ENCODE data around the gene LRRC28.

Gene LRRC28

GRCh38 chr15:99403597-99403996, 152.3 kb downstream of the LRRC28 start:
- no peak for DNase-seq

GRCh38 chr15:99404454-99404853, 153.2 kb downstream of the LRRC28 start:
- DNase-seq: no peak

GRCh38 chr15:99406120-99406519, 154.8 kb downstream of the LRRC28 start:
- no peak for DNase-seq

GRCh38 chr15:99406716-99407487, 155.6 kb downstream of the LRRC28 start:
- no peak for DNase-seq

- no peak for DNase-seq
Measured at GRCh38 chr15:99407716-99408115, 156.4 kb downstream of the LRRC28 start.

- DNase-seq: peak; percentile 65
Measured at GRCh38 chr15:99408236-99409096, 157.2 kb downstream of the LRRC28 start.

- DNase-seq: peak; percentile 70
Measured at GRCh38 chr15:99409097-99409473, 157.8 kb downstream of the LRRC28 start.

GRCh38 chr15:99409560-99409959, 158.3 kb downstream of the LRRC28 start:
- no peak for DNase-seq

- DNase-seq: no peak
Measured at GRCh38 chr15:99410477-99410876, 159.2 kb downstream of the LRRC28 start.

- DNase-seq: no peak
Measured at GRCh38 chr15:99411234-99411633, 160.0 kb downstream of the LRRC28 start.

- DNase-seq: no peak
Measured at GRCh38 chr15:99412082-99412481, 160.8 kb downstream of the LRRC28 start.

GRCh38 chr15:99412626-99413025, 161.3 kb downstream of the LRRC28 start:
- DNase-seq: no peak

- no peak for DNase-seq
Measured at GRCh38 chr15:99413955-99414754, 162.9 kb downstream of the LRRC28 start.

- peak; percentile 15 for DNase-seq
Measured at GRCh38 chr15:99414755-99415731, 163.8 kb downstream of the LRRC28 start.

- no peak for DNase-seq
Measured at GRCh38 chr15:99416191-99417188, 165.2 kb downstream of the LRRC28 start.

GRCh38 chr15:99421172-99421656, 169.9 kb downstream of the LRRC28 start:
- no peak for DNase-seq

- no peak for DNase-seq
Measured at GRCh38 chr15:99421758-99422157, 170.5 kb downstream of the LRRC28 start.

- DNase-seq: no peak
Measured at GRCh38 chr15:99423186-99424130, 172.2 kb downstream of the LRRC28 start.

- no peak for DNase-seq
Measured at GRCh38 chr15:99424131-99424571, 172.9 kb downstream of the LRRC28 start.

Measured in EL (cell line).